ENCODE data around the gene TMEM164.

TMEM164 gene

GRCh38 chrX:110004731-110005369 lies 1.9 kb downstream of the TMEM164 start:
- no peaks in the 10 kb centered on the region for H3K36me3 ChIP-seq (ENCODE audit: insufficient read depth, low read length)
- H3K4me2 ChIP-seq (ENCODE audit: low read length): peak overlapping the region; percentile 88
- peaks cover 36% of the 10 kb centered on the region for H3K4me1 ChIP-seq (ENCODE audit: control insufficient read depth, insufficient read depth, low read length)
- no peak overlapping the region for H3K9ac ChIP-seq (ENCODE audit: low read depth, low read length)
- peak overlapping the region; percentile 77 for H3K4me3 ChIP-seq (ENCODE audit: low read length)
- no peaks in the 10 kb centered on the region for H3K9me3 ChIP-seq (replicated peaks; ENCODE audit: low read length)
- no peaks in the 10 kb centered on the region for H3K27me3 ChIP-seq (ENCODE audit: control insufficient read depth, insufficient read depth, low read length)

GRCh38 chrX:110006161-110006560 lies 3.2 kb downstream of the TMEM164 start:
- Histone ChIP-seq H3K9me3 (replicated peaks; ENCODE audit: low read length) (no peaks in the 10 kb centered on the region), H3K9ac (ENCODE audit: low read depth, low read length) (no peak overlapping the region), H3K4me3 (ENCODE audit: low read length) (no peak overlapping the region), H3K36me3 (ENCODE audit: insufficient read depth, low read length) (peaks cover 4% of the 10 kb centered on the region), H3K4me1 (ENCODE audit: control insufficient read depth, insufficient read depth, low read length) (peaks cover 36% of the 10 kb centered on the region), H3K4me2 (ENCODE audit: low read length) (peak overlapping the region; percentile 31), H3K27me3 (ENCODE audit: control insufficient read depth, insufficient read depth, low read length) (no peaks in the 10 kb centered on the region)

- Histone ChIP-seq H3K9ac (ENCODE audit: low read depth, low read length) (no peak overlapping the region), H3K4me1 (ENCODE audit: control insufficient read depth, insufficient read depth, low read length) (peaks cover 34% of the 10 kb centered on the region), H3K36me3 (ENCODE audit: insufficient read depth, low read length) (peaks cover 4% of the 10 kb centered on the region), H3K4me2 (ENCODE audit: low read length) (no peak overlapping the region), H3K27me3 (ENCODE audit: control insufficient read depth, insufficient read depth, low read length) (no peaks in the 10 kb centered on the region), H3K9me3 (replicated peaks; ENCODE audit: low read length) (no peaks in the 10 kb centered on the region), H3K4me3 (ENCODE audit: low read length) (no peak overlapping the region)
Measured at GRCh38 chrX:110006821-110007375, 4.0 kb downstream of the TMEM164 start.

- Histone ChIP-seq H3K9ac (ENCODE audit: low read depth, low read length) (no peak overlapping the region), H3K27me3 (ENCODE audit: control insufficient read depth, insufficient read depth, low read length) (peaks cover 4% of the 10 kb centered on the region), H3K9me3 (replicated peaks; ENCODE audit: low read length) (no peaks in the 10 kb centered on the region), H3K36me3 (ENCODE audit: insufficient read depth, low read length) (peaks cover 4% of the 10 kb centered on the region), H3K4me1 (ENCODE audit: control insufficient read depth, insufficient read depth, low read length) (peaks cover 31% of the 10 kb centered on the region), H3K4me3 (ENCODE audit: low read length) (no peak overlapping the region), H3K4me2 (ENCODE audit: low read length) (no peak overlapping the region)
Measured at GRCh38 chrX:110008011-110008635, 5.2 kb downstream of the TMEM164 start.

- Histone ChIP-seq H3K4me3 (ENCODE audit: low read length) (no peak overlapping the region), H3K4me2 (ENCODE audit: low read length) (no peak overlapping the region), H3K4me1 (ENCODE audit: control insufficient read depth, insufficient read depth, low read length) (peaks cover 13% of the 10 kb centered on the region), H3K27me3 (ENCODE audit: control insufficient read depth, insufficient read depth, low read length) (peaks cover 13% of the 10 kb centered on the region), H3K9me3 (replicated peaks; ENCODE audit: low read length) (no peaks in the 10 kb centered on the region), H3K36me3 (ENCODE audit: insufficient read depth, low read length) (peaks cover 4% of the 10 kb centered on the region), H3K9ac (ENCODE audit: low read depth, low read length) (no peak overlapping the region)
Measured at GRCh38 chrX:110012818-110013485, 10.0 kb downstream of the TMEM164 start.

GRCh38 chrX:110013968-110014367 lies 11.1 kb downstream of the TMEM164 start:
- peaks cover 4% of the 10 kb centered on the region for H3K36me3 ChIP-seq (ENCODE audit: insufficient read depth, low read length)

GRCh38 chrX:110015032-110015431 lies 12.1 kb downstream of the TMEM164 start:
- no peak overlapping the region for H3K4me3 ChIP-seq (ENCODE audit: low read length)
- H3K9me3 ChIP-seq (replicated peaks; ENCODE audit: low read length): no peaks in the 10 kb centered on the region
- H3K9ac ChIP-seq (ENCODE audit: low read depth, low read length): no peak overlapping the region
- H3K4me2 ChIP-seq (ENCODE audit: low read length): no peak overlapping the region
- H3K27me3 ChIP-seq (ENCODE audit: control insufficient read depth, insufficient read depth, low read length): peaks cover 13% of the 10 kb centered on the region
- H3K4me1 ChIP-seq (ENCODE audit: control insufficient read depth, insufficient read depth, low read length): peaks cover 13% of the 10 kb centered on the region
- H3K36me3 ChIP-seq (ENCODE audit: insufficient read depth, low read length): peaks cover 4% of the 10 kb centered on the region

More at GRCh38 chrX:110013968-110014367, 11.1 kb downstream of the TMEM164 start:
- Histone ChIP-seq H3K27me3 (ENCODE audit: control insufficient read depth, insufficient read depth, low read length) (peaks cover 13% of the 10 kb centered on the region), H3K4me3 (ENCODE audit: low read length) (no peak overlapping the region), H3K9ac (ENCODE audit: low read depth, low read length) (no peak overlapping the region), H3K4me2 (ENCODE audit: low read length) (no peak overlapping the region), H3K4me1 (ENCODE audit: control insufficient read depth, insufficient read depth, low read length) (peaks cover 13% of the 10 kb centered on the region), H3K9me3 (replicated peaks; ENCODE audit: low read length) (no peaks in the 10 kb centered on the region)

- Histone ChIP-seq H3K36me3 (ENCODE audit: insufficient read depth, low read length) (no peaks in the 10 kb centered on the region), H3K4me3 (ENCODE audit: low read length) (no peak overlapping the region), H3K27me3 (ENCODE audit: control insufficient read depth, insufficient read depth, low read length) (peaks cover 13% of the 10 kb centered on the region), H3K4me2 (ENCODE audit: low read length) (no peak overlapping the region), H3K4me1 (ENCODE audit: control insufficient read depth, insufficient read depth, low read length) (peaks cover 18% of the 10 kb centered on the region), H3K9me3 (replicated peaks; ENCODE audit: low read length) (no peaks in the 10 kb centered on the region), H3K9ac (ENCODE audit: low read depth, low read length) (no peak overlapping the region)
Measured at GRCh38 chrX:110015915-110016314, 13.0 kb downstream of the TMEM164 start.

GRCh38 chrX:110020536-110020935 lies 17.6 kb downstream of the TMEM164 start:
- peaks cover 8% of the 10 kb centered on the region for H3K27me3 ChIP-seq (ENCODE audit: control insufficient read depth, insufficient read depth, low read length)
- H3K4me2 ChIP-seq (ENCODE audit: low read length): no peak overlapping the region
- H3K9ac ChIP-seq (ENCODE audit: low read depth, low read length): no peak overlapping the region
- H3K4me1 ChIP-seq (ENCODE audit: control insufficient read depth, insufficient read depth, low read length): peaks cover 33% of the 10 kb centered on the region
- H3K9me3 ChIP-seq (replicated peaks; ENCODE audit: low read length): no peaks in the 10 kb centered on the region
- H3K36me3 ChIP-seq (ENCODE audit: insufficient read depth, low read length): peaks cover 2% of the 10 kb centered on the region
- H3K4me3 ChIP-seq (ENCODE audit: low read length): no peak overlapping the region

- H3K27me3 ChIP-seq (ENCODE audit: control insufficient read depth, insufficient read depth, low read length): peaks cover 6% of the 10 kb centered on the region
- H3K9ac ChIP-seq (ENCODE audit: low read depth, low read length): peak overlapping the region; percentile 10
- no peak overlapping the region for H3K4me3 ChIP-seq (ENCODE audit: low read length)
Measured at GRCh38 chrX:110021258-110022022, 18.5 kb downstream of the TMEM164 start.

More at GRCh38 chrX:110021258-110022022, 18.5 kb downstream of the TMEM164 start:
- H3K4me2 ChIP-seq (ENCODE audit: low read length): peak overlapping the region; percentile 35
- peaks cover 2% of the 10 kb centered on the region for H3K36me3 ChIP-seq (ENCODE audit: insufficient read depth, low read length)
- H3K4me1 ChIP-seq (ENCODE audit: control insufficient read depth, insufficient read depth, low read length): peaks cover 34% of the 10 kb centered on the region
- H3K9me3 ChIP-seq (replicated peaks; ENCODE audit: low read length): no peaks in the 10 kb centered on the region
